GM12892 (cell line): ENCODE data around the gene CCDC134.
"Not testable (repeated sequence)": the region's sequence is repeated elsewhere in the genome, so short reads cannot be mapped to it uniquely, and the experiment has no call there.

ENCODE experiments used
- DNase-seq: peaks from one replicate; pipeline ENCODE4 v3.0.0; 2011; ENCODE audit not compliant: insufficient read length
- FAIRE-seq: peaks from 2 replicates; lab custom pipeline; 2011; peaks lifted over from hg19 to GRCh38; lab: Jason Lieb, UNC
- POLR2A ChIP-seq: IDR thresholded peaks from 2 replicates; pipeline ENCODE4 v1.6.1; 2011; ENCODE audit warnings: low read depth, low read length, control low read depth
- POLR2AphosphoS5 ChIP-seq: IDR thresholded peaks from 2 replicates; pipeline ENCODE4 v1.6.1; 2011; ENCODE audit warnings: low read depth, low read length, control low read depth
- TAF1 ChIP-seq: IDR thresholded peaks from 2 replicates; pipeline ENCODE4 v1.6.1; 2011; ENCODE audit warnings: low read depth, mild to moderate bottlenecking, control low read depth, low read length, borderline replicate concordance

Gene CCDC134

DNA sequence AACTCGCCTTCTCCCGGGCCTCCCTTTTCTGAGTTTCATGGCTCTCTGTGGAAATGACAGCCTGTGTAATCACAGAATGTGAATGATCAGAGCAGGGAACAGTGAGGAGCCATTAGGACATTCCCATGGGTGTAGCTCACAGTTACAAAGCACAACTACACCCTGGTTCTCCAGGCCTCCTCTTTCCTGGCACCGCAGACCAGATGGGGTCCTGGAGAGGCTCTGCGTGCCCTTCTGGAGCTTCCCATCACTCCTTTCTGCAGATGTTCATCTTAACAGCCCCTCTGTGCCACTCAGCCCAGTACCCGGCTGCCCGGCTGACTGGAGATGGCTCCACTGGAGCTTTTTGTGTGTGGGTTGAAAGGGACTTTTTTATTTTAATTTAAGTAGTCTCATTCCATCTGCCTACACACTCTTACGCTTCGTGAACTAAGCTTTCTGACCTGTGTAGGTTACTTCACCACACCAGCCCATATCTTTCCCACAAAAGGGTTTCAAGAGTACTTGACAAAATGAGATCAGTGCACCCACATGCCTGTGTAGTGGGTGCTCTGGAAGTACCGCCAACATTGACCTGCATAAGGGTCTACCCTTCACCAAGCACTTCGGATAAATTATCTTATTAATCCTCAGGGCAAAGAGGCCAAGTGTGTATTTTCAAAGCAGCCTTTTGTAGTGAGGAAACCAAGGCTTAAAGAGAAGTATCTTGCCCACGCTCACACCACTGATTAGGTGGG is 62.2 kb downstream of the CCDC134 start:
- TF ChIP-seq POLR2A, result peak; percentile 50; the same call in 1 of the 2 replicates
- TF ChIP-seq POLR2AphosphoS5, result peak; percentile 68
- TF ChIP-seq TAF1, result peak; percentile 45; the same call in 1 of the 2 replicates
- peak; percentile 44 for DNase-seq
- peak; percentile 71 for FAIRE-seq

DNA sequence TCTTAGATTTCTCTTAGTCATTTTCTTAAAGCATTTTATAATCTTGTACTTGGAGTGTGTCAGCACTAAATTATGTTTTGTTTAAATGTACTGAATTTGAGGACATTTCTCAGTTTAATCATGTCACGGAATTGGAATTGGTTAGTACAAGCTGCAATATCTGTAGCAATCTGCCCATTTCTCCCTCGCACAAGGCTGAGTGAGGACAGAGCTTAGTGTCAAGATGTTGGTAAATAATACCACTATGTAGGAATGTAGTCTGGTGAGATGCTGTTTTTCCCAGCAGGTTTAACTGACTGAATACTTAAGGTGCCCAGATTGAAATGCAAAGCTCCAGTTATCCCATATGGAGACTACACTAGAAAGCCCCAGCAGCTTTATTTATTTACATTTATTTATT is 63.0 kb downstream of the CCDC134 start:
- DNase-seq, result no peak
- FAIRE-seq, result no peak

DNA sequence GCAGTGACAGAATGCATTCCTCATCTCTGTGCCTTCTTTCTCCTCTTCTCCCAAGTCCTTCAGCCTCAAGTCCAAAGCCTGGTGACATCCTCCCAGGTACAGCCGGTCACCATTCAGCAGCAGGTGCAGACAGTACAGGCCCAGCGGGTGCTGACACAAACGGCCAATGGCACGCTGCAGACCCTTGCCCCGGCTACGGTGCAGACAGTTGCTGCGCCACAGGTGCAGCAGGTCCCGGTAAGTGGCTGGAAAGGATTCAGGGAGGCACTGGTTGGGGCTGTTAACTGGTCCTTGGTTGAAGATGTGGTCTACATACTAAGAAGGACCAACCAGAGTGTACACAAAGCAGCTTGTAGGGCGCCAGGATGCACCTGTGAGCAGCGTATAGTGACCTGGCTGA is 68.1 kb downstream of the CCDC134 start:
- DNase-seq (no peak), FAIRE-seq (no peak)
- TF ChIP-seq POLR2A (no peak), TAF1 (no peak), POLR2AphosphoS5 (no peak)

More for the DNA sequence above, 63.0 kb downstream of the CCDC134 start:
- no peak for TF ChIP-seq POLR2AphosphoS5
- no peak for TF ChIP-seq POLR2A
- no peak for TF ChIP-seq TAF1

DNA sequence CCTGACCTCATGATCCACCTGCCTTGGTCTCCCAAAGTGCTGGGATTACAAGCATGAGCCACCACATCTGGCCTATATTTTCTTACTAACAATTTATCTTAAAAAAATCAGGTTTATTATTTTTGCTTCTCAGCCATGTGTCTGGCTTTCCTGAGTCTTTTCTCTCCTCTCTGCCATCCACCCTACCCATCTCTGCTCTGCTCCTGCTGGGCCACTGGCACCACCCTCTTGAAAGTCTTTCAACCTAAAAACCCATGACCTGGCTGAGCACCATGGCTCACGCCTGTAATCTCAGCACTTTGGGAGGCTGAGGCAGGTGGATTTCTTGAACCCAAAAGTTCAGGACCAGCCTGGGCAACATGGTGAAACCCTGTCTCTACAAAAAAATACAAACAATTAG is 69.6 kb downstream of the CCDC134 start:
- not testable (repeated sequence) for FAIRE-seq

DNA sequence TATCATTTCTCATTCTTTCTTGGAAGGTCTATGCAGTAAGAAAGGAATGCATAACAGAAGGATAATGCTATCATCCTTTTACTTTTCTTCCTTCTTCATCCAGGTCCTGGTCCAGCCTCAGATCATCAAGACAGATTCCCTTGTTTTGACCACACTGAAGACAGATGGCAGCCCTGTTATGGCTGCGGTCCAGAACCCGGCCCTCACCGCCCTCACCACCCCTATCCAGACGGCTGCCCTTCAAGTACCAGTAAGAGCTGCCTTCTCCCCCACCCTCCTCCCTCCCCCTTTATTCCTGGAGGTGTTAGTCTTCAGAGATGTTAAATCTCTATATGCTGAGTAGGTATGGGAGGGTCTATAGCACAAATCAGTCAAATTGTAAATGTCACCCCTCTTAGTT is 70.3 kb downstream of the CCDC134 start:
- DNase-seq (no peak), FAIRE-seq (peak; percentile 46)
- TF ChIP-seq POLR2A, result no peak
- TF ChIP-seq TAF1, result no peak
- TF ChIP-seq POLR2AphosphoS5, result no peak

More for the DNA sequence above, 69.6 kb downstream of the CCDC134 start:
- not testable (repeated sequence) for DNase-seq

DNA sequence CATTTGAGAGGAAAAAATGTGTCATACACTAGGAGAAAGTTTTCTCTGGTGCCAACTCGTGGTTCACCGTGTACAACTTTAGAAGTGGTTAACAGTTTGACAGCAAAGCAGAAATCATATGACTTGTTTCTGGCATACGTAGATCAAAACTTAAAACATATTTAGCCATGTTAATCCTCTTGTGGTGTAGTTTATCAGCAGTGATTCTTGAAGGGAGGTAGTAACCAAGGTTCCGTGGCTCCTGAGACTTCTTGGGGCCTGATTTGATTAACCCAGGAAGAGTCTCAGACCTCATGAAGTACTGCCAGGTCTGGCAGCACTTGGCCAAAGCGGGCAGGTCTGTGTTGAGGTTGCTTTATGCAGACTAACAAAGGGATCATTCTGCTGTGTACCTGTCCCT is 72.9 kb downstream of the CCDC134 start:
- DNase-seq (no peak), FAIRE-seq (peak; percentile 27)
- TF ChIP-seq POLR2A (no peak), POLR2AphosphoS5 (no peak), TAF1 (no peak)

DNA sequence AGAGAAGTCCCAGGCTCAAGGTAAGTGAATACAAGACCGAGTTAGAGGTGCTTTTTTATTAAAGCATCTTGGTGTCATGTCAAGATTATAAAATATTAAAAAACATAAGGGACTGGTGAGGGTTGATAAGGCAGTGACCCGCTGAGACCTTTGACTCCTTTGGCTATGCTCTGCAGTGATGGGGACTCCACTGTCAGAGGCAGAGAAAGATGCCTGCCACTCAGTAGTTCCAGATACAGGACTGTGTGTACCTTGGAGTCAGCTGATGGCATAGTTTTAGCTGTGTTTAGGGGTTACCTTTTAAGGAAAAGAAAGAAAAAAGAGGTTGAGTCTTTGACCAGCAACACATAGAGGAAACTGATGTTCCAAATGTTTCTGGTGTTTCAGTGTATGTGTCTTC is 73.6 kb downstream of the CCDC134 start:
- DNase-seq (no peak), FAIRE-seq (no peak)
- TF ChIP-seq POLR2AphosphoS5, result no peak

DNA sequence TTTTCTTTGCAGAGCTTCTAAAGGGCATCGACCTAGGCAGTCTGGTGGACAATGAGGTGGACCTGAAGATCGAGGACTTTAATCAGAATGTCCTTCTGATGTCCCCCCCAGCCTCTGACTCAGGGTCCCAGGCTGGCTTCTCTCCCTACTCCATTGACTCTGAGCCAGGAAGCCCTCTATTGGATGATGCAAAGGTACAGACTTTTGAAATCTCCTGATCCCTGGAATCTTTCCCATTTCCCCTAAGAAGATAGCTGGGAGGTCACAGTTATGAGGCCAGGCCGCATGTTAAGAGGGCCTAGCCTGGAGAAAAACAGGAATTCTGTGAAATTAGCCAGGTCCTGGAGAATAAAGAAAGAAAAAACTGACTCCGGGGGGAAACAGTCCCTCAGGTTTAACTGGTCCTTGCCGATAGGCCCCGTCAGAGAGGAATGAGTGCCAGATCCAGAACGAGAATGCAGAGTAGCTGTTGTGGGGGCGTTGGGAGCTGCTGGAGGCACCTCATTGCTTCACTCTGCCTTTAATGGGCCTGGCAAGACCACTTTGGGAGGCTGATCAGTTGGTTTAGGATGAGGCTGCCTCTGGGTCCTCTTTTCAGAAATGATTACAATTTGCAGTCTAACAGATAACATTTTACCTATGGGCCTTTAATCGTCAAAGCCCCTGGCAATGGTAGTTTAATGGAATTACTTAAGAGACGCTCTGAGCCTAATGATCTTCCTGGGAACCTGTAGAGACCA is 75.2 kb downstream of the CCDC134 start:
- DNase-seq, result no peak
- no peak for TF ChIP-seq POLR2A
- no peak for TF ChIP-seq TAF1
- no peak for TF ChIP-seq POLR2AphosphoS5
- no peak for FAIRE-seq
